Measurements from ENCODE around the gene ZBED4.

DNA sequence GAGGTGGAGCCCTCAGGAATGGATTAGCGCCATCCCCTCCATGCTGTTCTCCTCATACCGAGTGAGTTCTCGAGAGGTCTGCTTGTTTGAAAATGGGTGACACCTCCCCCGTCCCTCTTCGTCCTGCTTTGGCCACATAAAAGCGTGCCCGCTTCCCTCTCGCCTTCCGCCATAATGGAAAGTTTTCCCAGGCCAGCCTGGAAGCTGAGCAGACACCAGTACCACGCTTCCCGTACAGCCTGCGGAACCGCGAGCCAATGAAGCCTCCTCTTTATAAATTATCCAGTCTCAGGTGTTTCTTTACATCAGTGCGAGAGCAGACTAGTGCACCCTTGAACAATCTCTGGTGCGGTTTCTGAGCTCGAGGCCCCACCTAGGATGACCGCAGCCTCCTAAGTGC is 51.8 kb downstream of the ZBED4 start:
- TF ChIP-seq, protein P1, sequence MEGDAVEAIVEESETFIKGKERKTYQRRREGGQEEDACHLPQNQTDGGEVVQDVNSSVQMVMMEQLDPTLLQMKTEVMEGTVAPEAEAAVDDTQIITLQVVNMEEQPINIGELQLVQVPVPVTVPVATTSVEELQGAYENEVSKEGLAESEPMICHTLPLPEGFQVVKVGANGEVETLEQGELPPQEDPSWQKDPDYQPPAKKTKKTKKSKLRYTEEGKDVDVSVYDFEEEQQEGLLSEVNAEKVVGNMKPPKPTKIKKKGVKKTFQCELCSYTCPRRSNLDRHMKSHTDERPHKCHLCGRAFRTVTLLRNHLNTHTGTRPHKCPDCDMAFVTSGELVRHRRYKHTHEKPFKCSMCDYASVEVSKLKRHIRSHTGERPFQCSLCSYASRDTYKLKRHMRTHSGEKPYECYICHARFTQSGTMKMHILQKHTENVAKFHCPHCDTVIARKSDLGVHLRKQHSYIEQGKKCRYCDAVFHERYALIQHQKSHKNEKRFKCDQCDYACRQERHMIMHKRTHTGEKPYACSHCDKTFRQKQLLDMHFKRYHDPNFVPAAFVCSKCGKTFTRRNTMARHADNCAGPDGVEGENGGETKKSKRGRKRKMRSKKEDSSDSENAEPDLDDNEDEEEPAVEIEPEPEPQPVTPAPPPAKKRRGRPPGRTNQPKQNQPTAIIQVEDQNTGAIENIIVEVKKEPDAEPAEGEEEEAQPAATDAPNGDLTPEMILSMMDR (IDR thresholded peaks at IDR 0.05): no peak
- TF ChIP-seq POLR2A (IDR thresholded peaks at IDR 0.05): no peak
